Large intestine (tissue), 3 donors: ENCODE measurements around the gene SH3RF3. TPM values are rescaled to one million over a fixed set of nuclear protein-coding genes. Genes with fewer than 3 reads are reported as not detected.
A peak's percentile ranks its signal among the peaks of the same experiment; 100 is the strongest.

Source experiments
- DNase-seq, 2 donors: peaks; one replicate each; pipeline versions ENCODE4 v3.0.0 to v3.0.0-alpha.2; 2013
- H3K27ac ChIP-seq: one replicate; pipeline ENCODE4 v1.5.1; 2013; ENCODE audit warnings: low read length
- H3K27me3 ChIP-seq: 2 replicates; pipeline ENCODE4 v1.6.1; 2013; ENCODE audit warnings: low read length; ENCODE audit not compliant: control insufficient read depth, insufficient read depth
- H3K36me3 ChIP-seq: 2 replicates; pipeline ENCODE4 v1.6.1; 2013; ENCODE audit warnings: low read length; ENCODE audit not compliant: control insufficient read depth, insufficient read depth
- H3K4me1 ChIP-seq: one replicate; pipeline ENCODE4 v1.6.1; 2013; ENCODE audit warnings: low read length; ENCODE audit not compliant: control insufficient read depth, insufficient read depth
- H3K4me3 ChIP-seq: one replicate; pipeline ENCODE4 v1.5.1; 2013; ENCODE audit warnings: low read length
- H3K9me3 ChIP-seq: one replicate; pipeline ENCODE4 v1.6.1; 2013; ENCODE audit warnings: mild to moderate bottlenecking, low read depth, low read length, moderate library complexity; ENCODE audit not compliant: control insufficient read depth
- WGBS: methylation state at CpG from one replicate; pipeline ENCODE4 v1.1.5; 2013; ENCODE audit warnings: low lambda C conversion rate; ENCODE audit not compliant: insufficient coverage; 5-methylcytosine and 5-hydroxymethylcytosine counted together
- polyA plus RNA-seq: library from polyadenylated mRNA; unstranded; fragments of 120-200 nt; gene quantifications from one replicate; pipeline ENCODE4 v1.2.1, GENCODE V29; 2013

SH3RF3 gene
- polyA plus RNA-seq, 1 donor, result 3.0 TPM

DNA sequence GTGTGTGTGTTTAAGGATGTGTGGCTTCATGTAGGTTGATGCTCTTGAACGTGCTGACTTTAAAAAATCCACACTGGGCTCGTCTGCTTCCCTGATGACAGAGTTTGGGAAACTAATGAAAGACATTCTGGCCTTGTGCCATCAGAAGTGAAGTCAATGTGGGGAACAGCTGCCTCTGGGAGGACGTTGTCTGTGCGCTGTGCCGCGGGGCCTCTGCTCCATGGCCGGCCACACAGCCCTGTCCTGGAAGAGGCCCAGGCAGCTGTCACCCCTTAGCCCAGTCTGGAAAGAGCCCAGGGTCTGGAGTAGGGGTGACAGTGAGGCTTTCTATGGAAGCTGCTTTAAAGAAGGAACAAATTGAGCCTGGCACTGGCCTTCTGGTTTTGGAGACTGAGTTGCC, 155.8 kb downstream of the SH3RF3 start:
- WGBS, result no CpG with 5 or more reads among the region's 7 CpGs
- DNase-seq, result peak in 1 of 2 donors; percentile 35
- no peaks in the 10 kb centered on the region for H3K36me3 ChIP-seq

DNA sequence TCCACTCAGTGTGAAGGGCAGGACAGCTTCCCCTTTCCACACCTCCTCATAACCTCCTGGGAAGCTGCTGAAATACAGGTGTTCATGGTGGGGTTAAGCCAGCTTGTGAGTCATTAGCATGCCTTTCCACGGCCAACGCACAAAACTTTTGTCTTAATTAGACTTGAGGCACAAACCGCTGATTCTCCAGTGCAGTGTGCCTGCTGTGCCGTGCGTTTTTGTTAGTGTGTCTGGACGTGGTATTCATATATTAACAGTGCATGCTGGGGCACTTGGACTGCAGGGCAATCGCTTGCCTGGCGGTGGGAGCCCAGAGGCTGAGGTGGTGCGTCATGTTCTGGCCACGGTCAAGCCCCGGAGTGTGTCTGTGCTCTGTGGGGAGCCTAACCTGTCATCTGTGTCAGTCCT, 156.2 kb downstream of the SH3RF3 start:
- H3K4me3 ChIP-seq, result no peak overlapping the region
- no peak overlapping the region for H3K27ac ChIP-seq
- no peaks in the 10 kb centered on the region for H3K36me3 ChIP-seq
- H3K27me3 ChIP-seq, result peaks cover 2% of the 10 kb centered on the region
- H3K4me1 ChIP-seq, result no peaks in the 10 kb centered on the region
- DNase-seq, result no peak
- no CpG with 5 or more reads among the region's 11 CpGs for WGBS
- H3K9me3 ChIP-seq, result no peaks in the 10 kb centered on the region

More for the DNA sequence above, 155.8 kb downstream of the SH3RF3 start:
- no peaks in the 10 kb centered on the region for H3K27me3 ChIP-seq
- H3K4me1 ChIP-seq, result no peaks in the 10 kb centered on the region
- H3K9me3 ChIP-seq, result no peaks in the 10 kb centered on the region
- no peak overlapping the region for H3K4me3 ChIP-seq
- no peak overlapping the region for H3K27ac ChIP-seq

DNA sequence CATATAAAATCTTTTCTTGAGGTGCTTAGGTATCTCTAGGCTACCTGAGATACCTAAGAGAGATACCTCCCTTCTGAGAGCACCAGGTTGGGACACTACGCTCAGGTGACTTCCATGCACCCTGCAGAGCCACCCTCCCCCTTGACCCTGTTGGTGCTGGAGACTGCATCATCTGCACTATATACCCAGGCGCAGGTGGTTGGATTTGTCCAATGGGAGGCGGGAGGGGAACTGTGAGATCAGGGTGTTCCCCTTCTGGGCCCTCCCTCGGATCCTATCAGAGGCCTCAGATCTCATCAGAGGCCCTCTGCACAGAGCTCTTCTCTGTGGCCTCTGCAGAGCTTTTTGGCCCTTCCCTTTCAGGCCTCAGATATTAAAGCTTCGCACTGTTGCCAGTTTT, 158.4 kb downstream of the SH3RF3 start:
- H3K9me3 ChIP-seq, result no peaks in the 10 kb centered on the region
- peaks cover 4% of the 10 kb centered on the region for H3K27me3 ChIP-seq
- no peaks in the 10 kb centered on the region for H3K36me3 ChIP-seq
- WGBS, result 100% methylated on average over 1 of the region's 5 CpGs
- no peaks in the 10 kb centered on the region for H3K4me1 ChIP-seq
- no peak overlapping the region for H3K27ac ChIP-seq
- H3K4me3 ChIP-seq, result no peak overlapping the region
- DNase-seq, result no peak

DNA sequence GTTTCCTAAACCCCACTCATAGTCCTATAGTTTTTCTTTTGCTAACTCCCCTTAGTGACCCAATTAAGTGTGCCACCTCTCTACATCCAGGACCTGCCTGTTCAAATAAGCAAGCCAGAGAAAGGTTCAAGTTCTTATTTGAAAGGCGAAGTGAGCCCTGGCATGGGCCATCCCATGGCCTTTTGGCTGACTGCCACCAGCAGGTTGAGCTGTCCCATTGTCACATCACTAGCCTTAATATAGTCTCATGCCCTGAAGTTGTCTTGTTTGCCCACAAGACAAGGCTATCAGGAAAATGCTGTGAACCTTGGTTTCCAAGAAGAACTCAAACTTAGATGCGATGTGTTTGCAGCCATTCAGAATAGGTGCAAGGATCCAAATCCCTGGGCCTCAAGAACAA, 158.8 kb downstream of the SH3RF3 start:
- Histone ChIP-seq H3K4me1 (no peaks in the 10 kb centered on the region), H3K36me3 (no peaks in the 10 kb centered on the region), H3K27ac (no peak overlapping the region), H3K4me3 (no peak overlapping the region), H3K27me3 (peaks cover 4% of the 10 kb centered on the region), H3K9me3 (no peaks in the 10 kb centered on the region)
- WGBS, result 100% methylated on average over 1 of the region's 2 CpGs
- no peak for DNase-seq

DNA sequence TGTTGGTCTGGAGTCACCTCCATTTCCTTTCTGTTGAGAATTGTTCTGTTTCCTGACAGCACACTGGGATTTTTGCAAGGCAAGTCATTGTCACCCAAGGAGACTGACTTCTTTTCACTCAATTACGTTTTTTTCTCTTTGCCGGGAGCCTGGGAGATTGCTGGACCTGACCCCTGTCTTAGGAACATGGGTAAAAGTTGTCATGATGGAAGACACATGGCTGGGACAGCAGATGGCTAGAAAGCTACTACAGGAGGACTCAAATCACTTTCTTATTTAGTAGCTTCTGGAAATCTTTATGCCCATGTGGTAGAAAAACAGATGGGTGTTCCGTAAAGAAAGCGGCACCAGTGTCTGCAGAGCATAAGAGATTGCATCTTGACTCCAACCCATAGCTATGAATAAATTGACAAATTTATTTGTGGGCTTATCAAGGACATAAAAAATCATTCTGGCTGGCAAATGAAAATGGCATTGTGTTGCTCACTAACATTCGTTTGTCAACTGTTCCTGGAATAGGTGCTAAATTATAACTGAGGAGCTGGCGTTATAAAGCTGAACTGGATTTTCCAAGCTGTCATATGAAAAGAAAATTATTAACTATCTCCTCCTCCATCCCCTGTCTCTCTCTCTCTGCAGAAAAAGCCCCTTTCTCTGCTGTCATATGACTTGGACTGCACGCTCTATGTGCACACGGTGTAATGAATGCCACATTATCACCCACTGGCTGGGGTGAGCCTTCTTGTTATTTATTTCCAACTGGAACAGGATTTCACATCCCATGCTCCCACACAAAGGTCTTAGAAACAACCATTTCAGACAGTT, 159.8 kb downstream of the SH3RF3 start:
- WGBS, result 94% methylated on average over 2 of the region's 8 CpGs

DNA sequence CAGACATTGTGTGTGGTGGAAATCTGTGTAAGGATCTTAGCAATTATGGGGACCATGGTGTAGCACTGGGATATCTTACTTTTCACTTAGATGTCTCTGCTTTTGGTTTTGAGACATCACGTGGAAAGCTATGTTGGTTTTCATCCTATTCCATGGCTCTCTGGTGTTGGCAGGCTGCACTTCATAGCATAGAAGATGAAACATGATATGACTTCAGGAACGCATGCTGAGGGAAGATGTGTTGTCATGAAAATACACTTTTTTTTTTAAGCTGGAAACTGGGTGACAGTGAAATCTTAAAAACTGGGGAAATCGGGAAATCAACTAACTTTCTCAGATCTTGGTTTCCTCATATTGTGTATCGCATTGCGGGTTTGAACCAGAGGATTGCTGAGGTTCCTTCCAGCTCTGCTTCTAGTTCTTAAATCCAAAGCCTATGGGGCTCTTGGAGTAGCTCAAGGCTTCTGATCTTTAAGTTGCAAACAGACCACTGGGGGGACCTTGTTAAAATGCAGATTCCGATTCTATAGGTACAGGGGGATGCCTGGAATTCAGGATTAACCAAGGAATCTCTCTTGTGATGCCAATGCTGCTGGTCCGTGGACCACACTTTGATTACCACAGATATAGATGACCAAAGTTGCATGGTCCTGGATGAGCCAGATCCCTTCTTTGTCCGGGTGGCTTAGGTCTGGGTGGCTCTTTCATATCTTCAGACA, 160.7 kb downstream of the SH3RF3 start:
- H3K4me3 ChIP-seq, result no peak overlapping the region
- H3K27me3 ChIP-seq, result peaks cover 4% of the 10 kb centered on the region
- no peaks in the 10 kb centered on the region for H3K36me3 ChIP-seq
- H3K4me1 ChIP-seq, result no peaks in the 10 kb centered on the region
- no peak overlapping the region for H3K27ac ChIP-seq
- H3K9me3 ChIP-seq, result no peaks in the 10 kb centered on the region
- DNase-seq, result no peak
- WGBS, result 78% methylated on average over 2 of the region's 8 CpGs

More for the DNA sequence above, 159.8 kb downstream of the SH3RF3 start:
- no peaks in the 10 kb centered on the region for H3K9me3 ChIP-seq
- no peaks in the 10 kb centered on the region for H3K4me1 ChIP-seq
- no peaks in the 10 kb centered on the region for H3K36me3 ChIP-seq
- H3K27ac ChIP-seq, result no peak overlapping the region
- no peak for DNase-seq
- H3K4me3 ChIP-seq, result no peak overlapping the region
- H3K27me3 ChIP-seq, result peaks cover 4% of the 10 kb centered on the region

DNA sequence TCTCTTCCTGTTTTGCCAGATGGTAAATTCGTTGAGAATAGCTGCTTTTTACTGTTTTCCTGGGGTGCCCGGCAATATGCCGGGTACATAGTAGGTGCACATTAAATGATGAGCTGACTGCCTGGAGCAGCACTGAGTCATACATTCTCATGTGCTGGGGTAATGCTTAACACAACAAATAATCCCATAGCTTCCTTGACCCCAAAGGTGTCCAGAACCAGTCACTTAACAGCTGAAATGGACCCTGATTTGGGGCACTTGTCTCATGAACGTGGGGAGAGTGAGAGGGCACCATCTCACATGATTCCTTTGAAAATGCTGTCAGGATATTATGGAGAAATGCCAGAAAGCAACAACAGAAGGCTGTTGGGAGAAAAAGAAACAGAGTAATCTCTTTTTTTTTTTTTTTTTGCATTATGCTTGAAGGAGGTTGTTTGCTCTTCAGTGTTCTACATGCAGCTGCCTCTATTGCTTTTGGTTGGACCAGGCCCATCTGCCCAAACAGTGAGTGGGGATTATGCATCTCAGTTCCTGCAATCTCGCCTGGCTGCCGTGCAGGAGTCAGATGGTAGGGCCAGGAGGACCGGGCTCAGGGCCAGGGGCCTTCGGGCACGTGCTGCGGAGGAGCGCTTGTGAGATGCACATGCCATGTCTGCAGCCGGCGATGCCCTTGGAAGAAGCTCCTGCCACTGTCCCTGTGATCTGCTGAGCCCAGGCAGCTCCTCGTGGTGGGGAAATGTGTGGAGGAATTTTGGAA, 162.1 kb downstream of the SH3RF3 start:
- Histone ChIP-seq H3K9me3 (no peaks in the 10 kb centered on the region), H3K36me3 (no peaks in the 10 kb centered on the region), H3K27me3 (peaks cover 4% of the 10 kb centered on the region), H3K4me3 (no peak overlapping the region), H3K27ac (no peak overlapping the region), H3K4me1 (no peaks in the 10 kb centered on the region)
- no peak for DNase-seq
- WGBS, result 67% methylated on average over 1 of the region's 14 CpGs

DNA sequence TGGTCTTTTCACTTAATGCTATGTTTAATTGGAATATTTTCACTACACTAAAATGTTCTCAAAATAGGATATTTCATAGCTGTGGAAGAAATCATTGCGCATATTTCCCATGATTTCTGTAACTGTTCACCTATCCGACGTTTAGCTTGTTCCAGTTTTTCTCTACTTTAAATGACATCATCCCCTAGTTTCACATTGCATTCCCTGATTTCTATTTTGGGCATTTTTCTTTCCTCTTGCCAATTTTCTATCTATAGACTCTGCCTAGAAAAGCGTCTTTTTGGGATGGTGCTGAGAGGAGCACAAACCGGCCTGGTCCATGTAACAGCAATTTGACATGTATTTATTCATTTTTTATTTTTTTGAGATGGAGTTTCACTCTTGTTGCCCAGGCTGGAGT, 163.4 kb downstream of the SH3RF3 start:
- Histone ChIP-seq H3K27ac (no peak overlapping the region), H3K9me3 (no peaks in the 10 kb centered on the region), H3K4me3 (no peak overlapping the region), H3K4me1 (no peaks in the 10 kb centered on the region), H3K27me3 (peaks cover 4% of the 10 kb centered on the region), H3K36me3 (no peaks in the 10 kb centered on the region)
- no peak for DNase-seq
- WGBS, result 82% methylated on average over 5 of the region's 5 CpGs

DNA sequence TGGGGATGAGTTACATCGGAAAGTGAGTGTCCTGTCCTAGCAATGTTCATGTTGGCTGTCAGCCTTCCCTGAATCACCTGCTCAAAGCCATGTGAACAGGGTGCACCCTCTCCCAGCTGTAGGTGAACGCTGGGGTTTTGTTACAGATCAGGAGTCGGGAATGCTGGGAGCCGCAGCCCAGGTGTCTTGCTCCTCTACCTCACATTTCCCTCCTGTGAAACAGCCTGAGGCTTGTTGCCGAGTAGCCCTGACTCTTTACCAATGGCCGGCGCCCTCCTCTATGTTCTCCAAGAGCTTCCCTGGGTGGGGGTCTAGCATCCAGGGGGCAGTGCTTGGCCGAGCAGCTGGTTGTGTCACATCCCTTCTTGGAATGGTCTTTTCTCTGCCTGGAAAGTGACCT, 164.7 kb downstream of the SH3RF3 start:
- no CpG with 5 or more reads among the region's 8 CpGs for WGBS
- no peak overlapping the region for H3K27ac ChIP-seq
- H3K4me3 ChIP-seq, result no peak overlapping the region
- H3K27me3 ChIP-seq, result peaks cover 4% of the 10 kb centered on the region
- no peak for DNase-seq
- H3K4me1 ChIP-seq, result no peaks in the 10 kb centered on the region
- no peaks in the 10 kb centered on the region for H3K36me3 ChIP-seq
- no peaks in the 10 kb centered on the region for H3K9me3 ChIP-seq

DNA sequence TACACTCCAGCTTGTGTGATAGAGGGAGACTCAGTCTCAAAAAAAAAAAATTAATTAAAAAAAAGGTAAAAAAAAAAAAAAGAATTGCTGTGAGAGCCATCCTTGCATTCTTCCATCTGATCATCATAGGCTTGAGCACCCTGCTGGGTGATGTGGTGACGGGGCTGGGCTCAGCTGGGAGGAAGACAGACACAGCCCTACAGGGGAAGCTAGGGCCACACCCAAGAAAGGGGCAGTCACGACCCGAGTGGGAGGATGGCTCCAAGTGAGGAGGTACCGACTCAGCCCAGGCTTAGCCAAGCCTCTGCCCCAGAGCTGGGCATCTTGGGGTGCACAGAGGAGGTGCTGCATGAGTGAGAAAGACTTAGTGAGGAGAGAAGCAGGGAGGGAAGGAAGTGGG, 165.5 kb downstream of the SH3RF3 start:
- H3K36me3 ChIP-seq, result no peaks in the 10 kb centered on the region
- H3K4me1 ChIP-seq, result no peaks in the 10 kb centered on the region
- no peaks in the 10 kb centered on the region for H3K9me3 ChIP-seq
- no peak overlapping the region for H3K27ac ChIP-seq
- peaks cover 4% of the 10 kb centered on the region for H3K27me3 ChIP-seq
- H3K4me3 ChIP-seq, result no peak overlapping the region
- no CpG with 5 or more reads among the region's 4 CpGs for WGBS
- no peak for DNase-seq
